GM21390 (cell line): ENCODE results near the gene PRRX2.

Source experiments
- ATAC-seq: cut with Tn5 transposase; IDR thresholded peaks from one replicate; pipeline ENCODE4 v1.9.1; 2021; ENCODE audit not compliant: unreplicated experiment

PRRX2 gene

DNA sequence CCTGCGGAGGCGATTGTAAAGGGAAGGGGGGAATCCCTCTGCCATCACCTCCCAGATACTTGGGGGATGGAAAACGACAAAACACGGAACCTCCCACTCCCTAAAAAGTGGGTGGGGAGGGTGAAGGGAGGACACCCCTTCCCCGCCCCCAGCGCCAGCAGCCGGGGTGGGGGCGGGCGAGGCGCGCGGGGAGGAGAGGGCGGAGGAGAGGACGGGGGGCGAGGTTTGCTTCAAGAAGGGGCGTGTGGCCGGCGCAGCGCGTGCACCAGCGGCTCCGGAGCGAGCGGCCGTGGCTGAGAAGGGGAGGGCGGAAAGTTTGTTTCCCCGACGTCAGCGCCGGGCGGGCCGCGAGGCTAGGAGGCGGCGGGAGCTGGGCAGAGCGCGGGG, at the start of gene PRRX2:
Gene PRRX2, plus strand, starts transcription at position 259 of the 387 bp plus-strand sequence. CDS start 221 bp downstream, outside the sequence.
- ATAC-seq = no peak

DNA sequence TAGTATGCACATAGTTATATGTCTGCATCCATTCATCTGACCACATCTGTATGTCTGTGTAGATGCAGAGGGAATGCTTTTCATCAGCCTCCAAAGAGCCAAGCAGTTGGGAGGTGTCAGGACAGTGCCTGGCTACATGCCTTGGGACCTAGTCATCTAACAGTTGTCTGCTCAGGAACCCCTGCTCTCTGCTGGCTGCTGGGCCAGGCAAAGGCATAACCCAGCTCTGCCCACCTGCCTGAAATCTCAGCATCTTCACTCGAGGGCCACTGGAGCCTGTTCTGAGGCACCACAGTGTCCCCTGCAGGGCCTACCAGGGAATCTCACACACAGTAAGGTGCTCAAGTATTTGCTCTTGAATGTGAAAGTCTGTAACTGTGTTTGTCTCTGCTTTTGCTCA, 48.3 kb upstream of the PRRX2 start:
- ATAC-seq = no peak

DNA sequence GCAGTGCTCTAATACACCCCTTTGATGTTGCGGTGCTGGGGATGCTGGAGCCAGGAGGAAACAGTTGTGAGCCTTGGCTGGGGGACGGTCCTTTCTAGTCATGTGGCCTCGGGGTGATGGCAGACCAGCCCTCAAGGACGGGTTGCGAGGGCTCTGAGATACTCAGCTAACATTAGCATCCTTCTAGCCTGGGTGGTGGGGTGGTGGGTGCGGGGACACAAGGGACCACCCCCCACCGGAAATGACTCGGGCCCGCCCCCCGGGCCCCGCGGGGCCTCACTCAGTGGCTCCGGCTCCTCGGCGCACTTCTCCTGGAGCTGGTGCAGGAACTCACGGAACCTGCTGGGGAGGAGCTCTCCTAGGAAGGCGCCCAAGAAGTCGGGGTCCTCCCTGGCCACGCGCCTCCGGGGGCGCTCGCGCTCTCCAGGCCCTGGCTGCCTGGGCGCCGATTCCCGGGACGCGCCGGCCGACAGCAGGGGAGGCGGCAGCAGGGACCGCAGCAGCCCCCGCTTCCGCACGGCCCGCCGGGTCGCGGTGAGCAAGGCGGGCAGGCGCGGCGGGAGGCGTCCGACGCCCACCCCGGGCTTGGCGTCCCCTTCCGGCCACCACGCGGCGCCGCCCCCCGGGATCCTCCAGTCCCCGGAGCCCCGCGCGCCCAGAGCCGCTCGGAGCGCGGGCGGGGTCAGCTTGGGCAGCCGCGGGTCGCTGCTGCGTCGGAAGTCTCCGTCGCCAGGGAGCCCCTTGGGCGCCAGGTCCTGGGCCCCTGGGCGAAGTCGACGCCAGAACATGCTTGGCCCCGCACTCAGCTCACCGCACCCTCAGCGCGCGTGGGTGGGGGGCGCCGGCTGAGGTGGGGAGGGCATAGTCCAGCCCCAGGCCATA, 45.4 kb upstream of the PRRX2 start:
- no peak for ATAC-seq

- no peak for ATAC-seq
These were observed 44.7 kb upstream of the PRRX2 start, which contains the start of gene C9orf50 for GRCh38 chr9:129620669-129621295. Gene C9orf50, minus strand, starts transcription at chr9:129621101. Its CDS starts 527 bp downstream, at chr9:129620574.

- ATAC-seq = no peak
These were observed 42.1 kb upstream of the PRRX2 start for GRCh38 chr9:129623331-129623730.

DNA sequence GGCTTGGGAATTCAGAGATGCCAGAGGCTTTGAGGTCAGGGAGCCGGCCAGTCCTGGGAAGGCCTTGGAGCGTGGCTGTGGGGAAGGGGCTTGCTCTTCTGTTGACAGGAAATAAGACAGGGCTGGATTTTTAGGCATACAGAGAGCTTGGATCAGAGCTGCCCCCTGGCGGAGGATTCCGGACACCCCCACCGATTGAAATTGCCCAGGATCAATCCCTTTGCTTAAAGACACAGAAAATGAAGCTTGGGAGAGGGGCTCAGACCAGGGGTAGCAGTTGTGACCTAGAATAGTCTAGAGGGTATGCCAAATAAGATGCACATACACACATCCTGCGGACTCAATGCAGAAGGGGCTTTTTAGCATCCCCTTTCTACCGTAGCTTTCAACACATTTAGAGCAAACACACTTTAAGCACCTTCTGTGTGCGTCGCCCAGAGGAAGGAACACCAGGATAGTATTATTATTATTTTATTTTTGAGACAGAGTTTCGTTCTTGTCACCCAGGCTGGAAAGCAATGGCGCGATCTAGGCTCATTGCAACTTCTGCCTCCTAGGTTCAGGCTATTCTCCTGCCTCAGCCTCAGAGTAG, 41.2 kb upstream of the PRRX2 start:
- ATAC-seq = no peak

DNA sequence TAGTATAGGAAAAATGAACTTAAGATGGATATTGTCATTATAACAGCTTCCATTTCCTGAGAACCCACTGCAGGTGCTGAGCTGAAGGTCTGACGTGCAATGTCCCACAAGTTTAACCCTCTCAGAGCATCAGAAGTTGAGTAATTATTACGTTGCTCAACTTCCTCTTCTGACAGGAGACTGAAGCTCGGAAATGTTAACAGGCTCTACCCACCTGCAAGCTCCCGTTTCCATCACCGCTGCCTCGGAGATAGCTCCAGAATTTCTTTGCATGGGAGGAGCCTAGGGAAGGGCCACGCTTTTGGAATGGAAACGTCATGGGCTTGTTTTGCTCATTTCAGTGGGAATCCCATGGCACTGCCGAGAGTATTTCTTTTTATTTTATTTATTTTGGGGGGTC, 40.5 kb upstream of the PRRX2 start:
- no peak for ATAC-seq

GRCh38 chr9:129626079-129626624, 39.3 kb upstream of the PRRX2 start, which contains the start of gene NTMT1:
Gene NTMT1, plus strand, starts transcription at chr9:129626163. Its CDS starts 6,541 bp downstream, at chr9:129632704.
- peak; percentile 76 for ATAC-seq

DNA sequence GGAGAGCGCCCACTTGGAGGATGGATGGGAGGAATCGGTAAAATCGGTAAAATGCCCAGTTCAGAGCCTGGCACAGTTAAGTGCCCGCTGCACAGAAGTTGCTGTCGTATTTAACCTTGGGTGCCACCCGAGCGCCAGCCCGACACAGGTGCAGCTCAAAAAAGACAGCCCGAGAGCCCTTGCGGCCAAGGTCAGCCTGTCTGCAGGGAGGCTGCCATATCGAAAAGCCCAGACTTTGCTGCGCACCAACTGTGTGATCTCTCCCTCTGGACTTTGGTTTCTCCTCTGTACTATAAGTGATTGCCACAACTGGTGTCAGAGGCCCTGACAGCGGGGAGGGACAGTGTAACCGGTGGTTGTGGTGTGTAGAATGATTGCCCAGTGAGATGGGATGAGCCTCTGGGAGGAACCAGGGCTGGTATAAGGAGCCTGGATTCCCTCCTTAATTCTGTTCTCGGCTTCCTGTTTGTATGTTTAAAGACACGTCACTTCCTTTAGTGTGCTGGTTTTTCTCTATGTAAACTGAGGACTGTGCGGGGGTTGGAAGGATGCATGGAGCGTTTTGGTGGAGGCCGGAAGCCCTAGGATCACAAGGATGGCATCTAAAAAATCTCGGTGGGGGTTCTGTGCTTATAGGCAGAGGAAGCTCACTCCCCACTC, 38.7 kb upstream of the PRRX2 start:
- ATAC-seq = peak; percentile 20

DNA sequence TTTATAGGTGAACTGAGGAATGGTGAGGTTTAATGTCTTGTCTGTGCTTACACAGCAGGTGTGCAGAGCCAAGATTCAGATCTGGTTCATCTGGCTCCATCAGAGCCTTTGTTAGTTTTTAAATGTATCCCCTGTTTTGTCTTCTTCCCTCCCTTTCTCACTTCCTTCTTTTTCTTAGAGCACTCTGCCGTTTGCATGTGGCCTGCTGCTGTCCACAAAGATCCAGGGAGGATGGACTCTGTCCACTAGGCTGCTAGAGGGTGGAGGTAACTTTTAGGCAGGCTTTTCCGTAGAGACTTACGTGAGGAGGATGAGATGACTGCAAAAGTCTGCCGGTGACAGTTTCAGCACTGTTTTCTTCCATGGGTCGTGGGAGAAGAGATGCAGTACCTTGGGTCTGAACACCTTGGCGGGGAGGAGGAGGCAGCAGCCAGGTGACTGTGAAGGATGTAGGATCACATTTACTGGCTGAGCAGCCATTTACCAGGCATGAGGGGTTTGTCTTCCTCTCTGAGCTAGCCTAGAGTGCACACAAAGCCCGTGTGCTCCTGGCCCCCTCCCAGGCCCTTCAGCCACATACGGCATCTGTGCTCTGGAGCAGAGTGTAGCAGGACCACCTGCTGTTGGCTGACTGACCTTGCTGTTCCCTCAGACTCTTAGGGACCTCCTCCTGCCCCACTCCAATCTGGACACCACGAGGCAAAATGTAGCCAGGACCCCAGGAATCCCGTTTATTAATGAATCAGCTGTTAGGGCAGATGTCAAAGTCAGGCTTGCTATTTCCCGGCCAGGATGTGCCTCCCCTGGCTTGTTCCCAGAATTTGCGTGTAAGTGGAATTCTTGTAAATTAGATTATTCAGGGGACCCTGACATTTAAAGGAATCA, 37.6 kb upstream of the PRRX2 start:
- no peak for ATAC-seq

DNA sequence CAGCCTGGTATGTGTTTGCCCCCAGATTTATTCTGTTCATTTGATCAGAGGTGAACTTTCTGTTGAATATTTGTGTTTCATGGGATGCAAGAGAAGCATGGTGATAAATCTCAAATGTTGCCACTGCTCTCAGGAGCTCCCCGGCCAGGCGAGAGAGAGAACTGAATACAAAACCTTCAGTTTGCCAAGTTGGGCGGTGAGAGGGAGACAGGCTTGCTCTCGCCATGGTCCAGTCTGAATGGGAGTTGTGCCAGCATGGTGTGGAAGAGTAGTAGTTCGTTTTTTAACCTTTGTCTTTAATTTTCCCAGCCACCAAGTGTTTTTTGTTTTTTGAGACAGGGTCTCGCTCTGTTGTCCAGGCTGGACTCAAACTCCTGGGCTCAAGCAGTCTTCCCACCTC, 36.7 kb upstream of the PRRX2 start:
- no peak for ATAC-seq

- no peak for ATAC-seq
These were observed 36.1 kb upstream of the PRRX2 start for GRCh38 chr9:129629251-129629820.

- ATAC-seq = no peak
These were observed 34.3 kb upstream of the PRRX2 start for GRCh38 chr9:129630967-129631673.

GRCh38 chr9:129631674-129632129, 33.7 kb upstream of the PRRX2 start:
- no peak for ATAC-seq

DNA sequence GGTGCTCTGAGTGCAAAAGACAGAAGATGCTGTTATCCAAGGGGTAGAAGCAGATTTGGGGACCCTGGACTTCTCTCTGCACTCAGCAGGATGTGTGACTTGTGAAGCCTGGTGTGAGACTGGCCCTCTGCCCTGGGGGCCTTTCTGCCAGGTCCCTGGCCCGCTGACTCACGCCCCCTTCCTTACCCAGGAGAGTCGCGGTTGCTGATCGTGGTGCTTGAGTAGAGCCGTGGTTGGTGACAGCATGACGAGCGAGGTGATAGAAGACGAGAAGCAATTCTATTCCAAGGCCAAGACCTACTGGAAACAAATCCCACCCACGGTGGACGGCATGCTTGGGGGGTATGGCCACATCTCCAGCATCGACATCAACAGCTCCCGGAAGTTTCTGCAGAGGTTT, 33.0 kb upstream of the PRRX2 start:
- ATAC-seq = no peak

DNA sequence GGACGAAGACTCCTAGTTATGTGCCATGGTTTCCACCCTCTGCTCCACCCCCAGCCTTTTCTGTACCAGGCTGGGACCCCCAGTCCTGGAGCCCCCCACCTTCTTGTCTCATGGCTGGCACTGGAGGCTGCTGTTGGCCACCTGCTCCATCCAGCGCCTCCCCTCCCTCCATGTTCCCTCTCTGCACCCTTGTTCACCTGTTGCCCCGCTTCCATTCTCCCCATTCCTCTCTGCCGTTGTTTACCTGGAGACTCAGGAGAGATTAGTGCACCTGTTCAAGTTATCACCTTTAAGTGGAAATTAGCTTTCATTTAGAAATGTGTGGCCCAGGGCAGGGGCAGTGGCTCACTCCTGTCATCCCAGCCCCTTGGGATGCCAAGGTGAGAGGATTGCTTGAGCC, 32.2 kb upstream of the PRRX2 start:
- no peak for ATAC-seq

GRCh38 chr9:129633848-129634247, 31.6 kb upstream of the PRRX2 start:
- ATAC-seq = no peak

DNA sequence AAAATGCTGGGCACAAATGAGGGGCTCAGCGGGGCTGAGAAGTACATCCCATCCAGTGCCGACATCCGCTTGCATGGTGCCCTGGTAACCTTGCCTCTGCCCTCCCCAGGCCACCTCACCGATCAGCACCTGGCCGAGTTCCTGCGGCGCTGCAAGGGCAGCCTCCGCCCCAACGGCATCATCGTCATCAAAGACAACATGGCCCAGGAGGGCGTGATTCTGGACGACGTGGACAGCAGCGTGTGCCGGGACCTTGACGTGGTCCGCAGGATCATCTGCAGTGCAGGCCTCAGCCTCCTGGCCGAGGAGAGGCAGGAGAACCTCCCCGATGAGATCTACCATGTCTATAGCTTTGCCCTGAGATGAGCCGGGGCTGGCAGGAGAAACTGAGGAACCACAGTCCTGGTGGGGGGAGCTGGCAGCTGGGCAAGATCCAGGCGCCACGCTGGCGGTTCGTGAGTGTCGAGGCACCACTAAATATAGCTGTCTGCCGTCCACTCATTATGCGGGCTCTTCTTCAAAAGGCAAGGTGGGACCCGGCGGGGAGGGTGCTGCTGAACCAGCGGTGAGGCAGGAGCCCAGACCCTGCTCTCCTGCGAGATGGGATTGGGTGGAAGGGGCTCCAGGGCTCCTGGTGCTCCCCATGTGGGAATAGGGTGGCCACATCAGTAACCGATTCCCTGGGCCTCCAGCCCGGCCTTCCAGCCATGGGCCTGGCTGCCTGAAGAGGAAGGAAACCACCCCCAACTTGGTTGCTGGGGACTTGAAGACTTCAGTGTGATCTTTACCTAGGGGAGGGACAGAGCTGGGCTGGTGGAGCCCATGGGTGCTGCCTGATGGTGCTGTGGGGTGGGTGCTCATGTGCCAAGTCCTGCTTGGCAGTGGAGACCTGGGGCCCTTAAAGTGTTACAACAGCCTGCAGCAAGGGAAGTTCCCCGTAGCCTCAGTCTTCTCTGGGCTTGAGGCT, 30.1 kb upstream of the PRRX2 start:
- no peak for ATAC-seq
